NCI-H69 (cell line): ENCODE data around the gene DOCK9.
"Not testable (repeated sequence)": the region's sequence is repeated elsewhere in the genome, so short reads cannot be mapped to it uniquely, and the experiment has no call there.

Experiments used
- DNase-seq: peaks from one replicate; lab custom pipeline; 2025; lab: John Stamatoyannopoulos, UW

The DOCK9 gene

DNA sequence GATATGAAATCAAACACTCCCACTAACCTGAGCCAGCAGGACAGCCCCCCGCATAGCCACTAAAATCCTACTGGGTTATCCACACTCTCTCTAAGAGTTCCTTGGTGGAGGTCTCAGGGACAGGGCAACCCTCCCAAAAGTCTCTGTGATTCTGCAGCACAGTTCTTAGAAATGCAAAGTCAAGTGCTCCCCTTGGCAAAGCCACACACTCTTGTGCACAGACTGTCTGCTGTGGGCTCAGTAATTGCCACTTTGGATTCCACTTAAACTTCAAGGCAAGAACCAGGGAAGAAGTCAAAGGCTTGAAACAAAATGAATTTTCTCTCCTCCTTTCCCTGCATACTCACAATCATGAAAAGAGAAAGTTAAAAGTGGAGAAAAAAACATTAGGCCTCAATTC, 61.5 kb downstream of the DOCK9 start:
- DNase-seq = no peak

DNA sequence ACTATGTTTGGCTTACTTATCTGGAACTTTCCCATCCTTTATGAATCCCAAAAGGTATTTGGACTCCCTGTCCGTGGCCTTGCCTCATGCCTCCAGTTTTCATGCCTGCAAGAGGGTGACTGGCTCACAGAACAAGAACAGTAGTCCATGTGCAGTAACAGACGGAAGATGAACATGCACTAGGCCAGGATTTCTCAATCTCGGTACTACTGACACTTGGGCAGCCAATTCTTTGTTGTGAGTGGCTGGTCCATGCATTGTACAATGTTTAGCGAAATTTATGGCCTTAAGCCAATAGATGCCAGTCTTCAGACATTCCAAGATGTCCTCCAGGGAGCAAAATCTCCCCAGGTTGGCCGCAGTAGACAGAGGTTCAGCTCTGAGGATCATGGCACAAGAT, 61.9 kb downstream of the DOCK9 start:
- no peak for DNase-seq

DNA sequence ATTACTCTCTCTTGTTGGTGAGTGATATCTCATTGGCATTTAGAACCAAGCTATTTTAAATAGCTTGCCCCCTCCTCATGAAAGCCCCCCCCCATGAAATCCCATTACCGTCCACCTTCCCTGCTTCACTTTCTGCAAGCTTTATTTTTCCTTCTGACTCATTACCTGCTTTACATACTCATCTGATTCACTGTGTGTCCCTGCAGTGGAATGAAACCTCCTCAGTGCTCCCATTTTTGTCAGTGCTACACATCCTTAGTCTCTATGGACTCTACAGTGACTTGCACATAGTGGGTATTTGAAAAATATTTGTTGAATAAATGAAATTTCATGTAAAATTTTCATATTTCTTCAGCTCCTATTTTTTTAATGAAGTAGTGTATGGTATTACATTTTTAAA, 62.3 kb downstream of the DOCK9 start:
- DNase-seq = no peak

DNA sequence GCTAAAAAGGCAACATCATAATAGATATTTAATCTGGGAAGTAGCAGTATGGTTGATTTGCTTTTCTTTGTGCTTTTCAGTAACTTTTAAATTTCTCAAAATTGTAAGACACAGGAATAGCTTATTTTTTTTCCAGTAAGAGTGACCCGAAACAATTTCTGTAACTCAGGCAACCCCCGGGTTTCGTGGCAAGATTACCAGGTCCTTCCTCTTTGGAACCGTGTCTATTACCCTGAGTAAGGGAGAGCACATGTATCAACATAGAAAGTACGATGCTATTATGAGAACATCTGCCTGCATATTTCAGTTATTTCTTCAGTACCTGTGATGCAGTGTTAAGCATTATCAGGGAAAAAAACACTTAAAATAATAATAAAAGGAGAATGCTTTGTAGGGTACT, 64.1 kb downstream of the DOCK9 start:
- no peak for DNase-seq

DNA sequence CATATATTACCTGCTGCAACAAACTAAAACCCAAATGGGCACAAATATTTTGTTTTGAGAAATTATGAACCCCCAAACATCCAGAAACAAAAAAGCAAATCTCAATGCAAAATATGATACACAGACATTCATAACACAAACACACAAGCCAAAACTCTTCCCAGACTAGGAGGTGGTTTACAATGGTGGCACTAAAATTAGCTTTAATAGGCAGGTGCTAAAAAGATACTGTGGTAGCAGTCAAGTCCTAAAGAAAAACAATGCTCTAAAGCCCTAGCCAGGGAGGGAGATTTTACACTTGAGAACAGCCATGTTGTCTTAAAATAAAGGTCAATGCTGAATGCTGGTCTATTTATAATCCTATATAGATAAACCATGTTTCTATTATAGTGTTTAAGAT, 65.0 kb downstream of the DOCK9 start:
- DNase-seq = no peak

DNA sequence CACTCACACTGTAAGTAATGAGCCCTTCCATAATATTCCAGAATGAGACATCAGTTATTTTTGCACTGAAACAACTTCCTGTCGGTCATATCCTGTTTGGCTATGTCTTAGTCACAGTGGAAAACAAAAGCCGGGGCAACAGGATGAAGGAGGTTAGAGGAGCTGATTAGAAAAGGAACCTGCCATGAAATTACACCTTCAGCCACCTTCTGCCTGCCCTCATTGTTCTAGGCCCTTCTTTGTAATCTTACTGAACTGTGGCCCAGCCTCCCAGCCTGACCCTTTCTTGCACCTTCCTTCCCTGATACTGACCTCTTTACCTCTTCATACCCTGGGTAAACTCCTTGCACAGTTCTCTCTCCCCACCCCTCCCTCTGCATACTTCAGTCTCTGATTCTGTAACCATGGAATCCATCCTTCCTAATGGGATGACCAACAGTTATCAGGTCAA, 67.3 kb downstream of the DOCK9 start:
- DNase-seq = peak; percentile 61

DNA sequence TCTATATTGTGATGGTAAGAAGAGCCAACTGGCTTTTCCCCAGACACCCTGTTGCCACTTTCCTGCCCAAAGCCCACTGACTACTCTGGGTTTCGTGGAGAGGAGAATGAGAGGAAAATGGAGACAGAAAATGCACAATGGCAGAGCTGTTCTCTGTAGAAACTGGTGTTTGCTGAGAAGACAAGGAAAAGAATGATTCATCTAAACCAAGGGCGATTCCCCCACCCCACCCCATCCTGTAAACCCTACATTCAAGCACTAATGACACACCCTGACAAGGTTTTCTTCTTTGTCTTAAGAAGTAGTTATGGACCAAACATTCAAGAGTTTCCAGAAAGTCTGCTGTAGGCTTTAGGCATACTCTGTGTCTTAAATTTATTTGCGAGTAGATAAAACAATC, 68.8 kb downstream of the DOCK9 start:
- no peak for DNase-seq

DNA sequence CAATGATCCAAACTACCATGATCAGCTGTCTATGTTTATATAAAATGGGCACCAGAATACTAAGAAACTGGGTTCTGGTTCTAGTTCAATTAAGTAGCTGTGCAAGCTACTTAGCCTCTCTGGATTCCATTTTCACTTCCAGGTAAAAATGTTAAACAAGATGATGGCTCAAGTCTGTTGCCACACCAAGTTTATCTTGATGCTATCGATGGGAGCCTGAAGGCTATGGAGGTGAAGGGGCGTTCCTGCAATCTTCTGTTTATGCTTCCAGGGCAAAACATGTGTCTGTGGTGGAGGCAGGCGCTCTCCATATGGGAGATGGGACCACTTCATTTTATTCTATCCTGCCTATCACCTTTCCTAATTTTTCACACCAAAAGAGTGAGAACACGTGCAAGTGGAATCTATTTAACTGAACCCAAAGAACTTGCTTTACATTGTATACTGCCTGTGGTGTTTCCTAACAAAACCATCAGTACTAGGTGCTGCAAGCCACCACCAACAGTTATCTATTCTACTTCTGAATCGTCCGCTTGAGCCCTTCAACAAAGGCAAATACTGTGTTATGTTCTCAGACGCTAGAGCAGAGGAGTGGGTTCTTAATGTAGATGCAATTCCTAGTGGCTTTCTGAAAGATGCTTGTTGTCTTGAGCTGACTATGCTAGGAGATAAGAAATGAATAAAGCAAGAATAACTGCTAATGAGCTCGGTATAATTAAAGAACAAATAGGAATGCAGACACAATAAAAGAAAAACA, 70.9 kb downstream of the DOCK9 start:
- DNase-seq = no peak

DNA sequence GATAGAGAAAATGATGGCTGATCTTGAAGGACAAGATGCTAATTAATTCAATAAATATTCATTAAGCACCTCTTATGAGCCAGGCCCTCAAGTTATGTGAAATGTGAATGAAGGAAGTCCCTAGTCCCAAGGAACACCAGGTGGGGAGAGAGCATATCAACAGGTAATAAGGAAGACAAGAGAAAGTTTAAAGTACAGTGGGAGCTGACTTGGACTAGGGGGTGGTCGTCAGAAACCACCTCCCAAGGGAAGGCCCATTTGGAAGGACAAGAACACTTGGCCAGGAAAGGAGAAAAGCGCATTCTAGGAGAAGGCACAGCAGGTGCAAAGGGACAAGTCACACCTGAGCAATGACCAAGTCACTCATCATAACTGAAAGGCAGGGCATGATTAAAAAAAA, 72.7 kb downstream of the DOCK9 start:
- no peak for DNase-seq

DNA sequence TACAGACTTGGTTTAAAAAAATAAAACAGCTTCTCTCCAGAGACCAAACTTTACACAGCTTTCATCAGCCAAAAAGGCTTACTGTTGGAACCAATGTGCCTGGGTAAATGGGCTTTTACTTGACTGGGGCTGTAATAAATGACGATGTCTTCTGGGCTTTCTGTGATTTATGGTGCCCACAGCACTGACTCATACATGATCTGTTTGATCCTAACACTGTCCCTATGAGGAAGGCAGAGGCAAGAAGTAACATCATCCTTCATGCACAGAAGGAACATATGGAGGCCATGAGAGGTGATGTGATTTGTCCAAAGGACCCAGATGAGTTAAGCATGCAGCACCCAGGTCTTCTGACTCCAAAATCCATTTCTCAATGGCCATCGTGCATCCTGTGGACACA, 77.4 kb downstream of the DOCK9 start:
- no peak for DNase-seq

DNA sequence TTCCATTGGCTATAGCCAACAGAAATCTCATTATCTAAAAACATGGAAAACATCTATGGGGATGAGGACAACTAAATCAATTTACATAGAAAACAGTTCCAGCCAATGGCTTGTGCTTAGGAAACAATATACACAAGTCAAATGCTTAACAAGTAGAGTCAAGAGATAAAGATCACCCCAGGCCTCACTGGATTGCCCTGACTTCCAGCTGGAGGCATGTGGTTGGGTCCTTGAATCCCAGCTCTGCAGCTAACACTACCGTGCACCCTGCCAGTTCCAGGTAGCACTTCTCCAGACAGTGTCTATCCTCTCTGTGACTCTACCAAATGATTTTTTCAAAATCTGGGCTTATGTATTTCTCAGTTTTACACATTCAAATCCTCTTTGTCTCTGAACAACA, 80.2 kb downstream of the DOCK9 start:
- no peak for DNase-seq

DNA sequence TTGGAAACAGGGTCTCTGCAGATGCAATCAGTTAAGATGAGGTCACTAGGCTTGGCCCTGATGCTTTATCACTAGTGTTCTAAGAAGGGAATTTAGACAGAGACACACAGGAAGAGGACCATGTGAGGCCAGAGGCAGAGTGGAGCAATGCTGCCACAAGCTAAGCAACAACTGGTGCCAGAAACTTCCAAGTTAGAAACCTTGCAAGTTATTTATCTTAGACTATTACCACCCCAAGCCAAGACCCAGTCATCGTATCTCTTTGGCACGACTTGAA, 81.1 kb downstream of the DOCK9 start:
- DNase-seq = no peak

DNA sequence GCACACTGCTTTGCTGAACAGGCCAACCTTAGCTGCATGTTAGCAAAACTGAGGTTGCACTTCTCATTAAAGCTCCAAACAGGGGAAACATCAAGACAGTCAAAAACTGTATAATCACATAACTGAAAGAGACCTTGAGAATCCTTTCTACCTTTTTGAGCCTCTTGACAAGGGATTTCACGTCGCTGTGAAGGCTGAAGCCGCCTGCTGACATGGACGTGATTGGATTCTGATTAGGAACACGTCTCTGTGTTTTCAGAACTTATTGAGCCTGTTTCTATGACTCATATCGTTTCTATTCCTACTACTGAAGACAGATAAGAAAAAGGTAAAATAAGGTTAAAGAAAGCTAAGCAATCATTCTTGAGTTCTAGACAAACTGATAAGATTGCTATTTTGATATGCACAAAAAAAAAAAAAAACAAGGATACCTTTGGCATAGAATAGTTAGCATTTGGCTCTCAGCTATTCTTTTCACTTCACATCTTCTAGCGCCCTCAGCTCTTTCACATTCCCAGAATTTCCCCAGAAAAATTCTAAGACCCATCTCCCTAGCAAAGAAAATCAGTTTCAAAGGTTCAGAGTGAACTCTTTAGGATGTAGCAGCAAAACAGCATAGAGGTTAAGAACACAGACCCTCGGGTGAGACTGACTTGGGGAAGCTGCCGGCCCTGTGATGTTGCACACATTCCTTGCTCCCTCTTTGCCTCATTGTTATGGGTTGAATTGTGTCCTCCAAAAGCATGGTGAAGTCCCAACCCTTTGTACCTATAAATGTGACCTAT, 81.6 kb downstream of the DOCK9 start:
- no peak for DNase-seq

DNA sequence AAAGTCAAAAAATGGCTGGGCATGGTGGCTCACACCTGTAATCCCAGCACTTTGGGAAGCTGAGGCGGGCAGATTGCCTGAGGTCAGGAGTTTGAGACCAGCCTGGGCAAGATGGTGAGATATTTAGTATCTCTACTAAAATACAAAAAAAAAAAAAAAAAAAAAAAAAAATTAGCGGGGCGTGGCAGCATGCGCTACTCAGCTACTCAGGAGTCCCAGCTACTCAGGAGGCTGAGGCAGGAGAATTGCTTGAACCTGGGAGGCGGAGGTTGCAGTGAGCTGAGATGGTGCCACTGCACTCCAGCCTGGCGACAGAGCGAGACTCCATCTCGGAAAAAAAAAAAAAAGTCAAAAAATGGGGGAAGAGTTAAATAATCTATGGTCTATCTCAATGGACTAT, 83.0 kb downstream of the DOCK9 start:
- DNase-seq = not testable (repeated sequence)

DNA sequence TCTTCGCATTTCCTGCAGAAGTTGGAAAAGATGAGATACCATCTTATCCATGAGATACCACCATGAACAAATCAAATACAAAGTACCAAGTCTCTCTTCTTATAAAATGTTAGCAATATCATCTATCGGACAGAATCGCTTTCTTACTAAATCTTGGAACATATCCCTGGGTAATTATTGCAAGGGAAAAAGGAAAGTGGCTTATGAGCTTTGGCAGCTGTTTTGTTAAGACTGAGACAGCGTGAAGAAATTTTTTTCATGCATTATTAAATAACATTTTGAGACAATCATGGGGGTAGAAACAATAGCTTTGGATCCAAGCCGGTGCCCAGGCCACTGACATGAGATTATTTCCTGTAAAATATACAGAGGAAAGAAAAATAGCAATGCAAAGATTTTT, 84.5 kb downstream of the DOCK9 start:
- no peak for DNase-seq

DNA sequence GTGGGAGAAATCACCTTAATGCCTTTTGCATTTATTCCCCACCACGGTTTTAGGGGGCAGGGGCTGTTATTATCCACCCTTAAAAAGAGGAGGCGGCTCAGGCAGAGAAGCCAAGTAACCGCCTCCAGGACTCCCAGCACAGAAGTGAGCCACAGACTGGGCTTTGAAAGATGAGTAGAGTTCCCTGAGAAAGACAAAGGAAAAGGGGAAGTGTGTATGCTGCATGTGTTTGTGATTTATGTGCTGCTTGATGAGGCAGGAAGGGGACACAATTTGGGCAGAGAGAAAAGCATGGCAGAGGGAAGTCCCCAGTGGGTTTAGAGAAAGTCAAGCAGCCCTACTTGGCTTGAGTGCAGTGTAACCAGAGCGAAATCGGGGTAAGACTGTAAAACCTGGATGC, 85.0 kb downstream of the DOCK9 start:
- peak; percentile 80 for DNase-seq

DNA sequence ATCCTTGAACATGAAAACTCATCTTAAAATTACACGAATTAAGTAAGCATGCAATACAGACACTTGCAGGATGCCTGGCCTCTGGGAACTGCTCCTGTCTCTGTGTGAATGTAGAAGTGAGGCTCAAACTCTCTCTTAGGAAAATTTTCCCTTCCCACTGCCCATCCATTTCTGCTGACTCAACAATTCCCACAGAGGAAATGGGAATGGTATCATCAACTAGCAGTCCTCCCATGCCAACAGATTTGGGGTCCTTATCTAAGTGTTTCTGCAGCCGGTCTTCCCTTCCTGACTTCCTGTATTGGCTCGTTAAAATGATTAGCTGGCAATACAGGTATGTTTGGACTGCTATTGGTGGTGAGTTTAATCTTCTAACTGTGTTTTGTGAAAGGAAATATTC, 85.8 kb downstream of the DOCK9 start:
- no peak for DNase-seq

DNA sequence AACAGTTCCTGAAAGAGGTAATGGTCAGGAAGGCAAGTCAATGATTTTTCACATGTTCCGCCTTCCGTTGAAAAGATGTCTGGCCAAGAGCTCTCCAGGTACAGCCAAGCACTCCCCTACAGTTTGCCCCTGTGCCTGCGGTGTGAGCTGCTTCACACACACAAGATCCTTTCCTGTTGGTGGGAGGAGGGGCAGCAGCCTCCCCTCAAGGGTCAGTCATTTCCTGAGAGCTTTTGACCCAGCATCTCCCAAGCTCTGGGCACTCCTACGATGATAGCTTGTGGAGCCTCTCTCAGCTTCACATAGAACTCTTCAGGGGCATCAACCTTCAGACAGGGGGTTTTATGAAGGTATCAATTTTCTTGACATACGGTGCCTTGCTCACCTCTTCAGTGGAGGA, 86.9 kb downstream of the DOCK9 start:
- peak; percentile 15 for DNase-seq

DNA sequence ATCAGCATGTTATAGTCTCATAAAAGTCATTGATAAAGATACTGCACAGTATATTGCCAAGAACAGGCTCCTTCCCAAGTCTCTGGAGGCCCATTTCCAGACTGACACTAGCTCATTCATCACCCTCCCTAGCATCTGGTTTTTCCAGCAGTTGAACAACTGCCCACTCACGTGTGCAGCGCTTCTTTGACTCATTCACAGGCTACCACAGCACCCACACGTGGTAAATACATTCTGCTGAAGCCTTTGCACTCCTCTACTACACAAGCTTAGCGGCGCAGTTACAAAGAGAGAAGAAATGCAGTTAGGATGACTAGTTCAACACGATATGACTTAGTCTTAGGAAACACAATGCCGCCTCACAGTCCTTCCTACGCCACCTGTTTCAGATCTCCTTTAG, 87.7 kb downstream of the DOCK9 start:
- DNase-seq = peak; percentile 56

DNA sequence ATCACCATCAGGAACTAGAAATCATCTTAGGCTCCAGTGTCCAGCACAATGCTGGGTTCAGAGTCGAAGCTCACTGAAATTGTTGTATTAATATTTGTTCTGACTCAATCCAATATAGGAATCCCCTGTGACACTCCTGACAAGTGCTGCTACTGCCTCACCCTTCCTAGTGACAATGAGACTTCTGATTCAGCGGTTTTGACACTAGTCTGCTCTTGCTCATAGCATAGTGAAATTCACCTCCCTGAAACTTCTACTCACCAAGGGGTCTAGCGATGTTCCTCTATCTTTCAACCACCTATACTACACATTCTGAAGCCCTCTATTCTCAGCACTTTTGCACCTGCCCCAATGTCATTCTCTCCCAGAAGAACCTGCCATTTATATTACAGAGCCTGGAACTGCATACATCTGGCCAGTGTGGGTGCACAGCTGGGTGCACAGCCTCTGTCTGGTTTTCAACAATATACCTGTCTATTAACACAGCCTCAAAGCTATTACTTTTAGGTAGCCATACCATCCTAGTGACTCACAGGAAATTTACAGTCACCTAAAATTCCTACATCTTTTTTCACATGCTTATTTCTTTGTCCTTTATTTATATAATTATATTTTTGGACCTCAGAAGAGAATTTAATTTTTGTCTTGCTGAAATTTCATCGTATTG, 88.3 kb downstream of the DOCK9 start:
- DNase-seq = peak; percentile 65

DNA sequence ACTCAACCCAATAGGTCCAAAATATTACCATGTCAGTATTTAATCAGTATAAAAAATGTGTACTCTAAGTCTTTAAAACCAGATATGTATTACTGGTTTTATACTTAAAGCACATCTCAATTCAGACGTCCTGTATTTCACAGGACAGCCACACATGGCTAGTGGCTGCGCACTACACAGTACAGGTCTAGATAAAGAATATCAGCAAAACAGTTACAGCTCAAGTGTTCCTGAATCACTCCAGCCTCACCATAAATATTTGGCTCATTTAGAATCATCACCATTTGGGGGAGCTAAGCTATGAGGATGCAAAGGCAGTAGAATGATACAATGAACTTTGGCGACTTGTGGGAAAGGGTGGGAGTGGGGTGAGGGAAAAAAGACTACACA, 89.0 kb downstream of the DOCK9 start:
- no peak for DNase-seq

DNA sequence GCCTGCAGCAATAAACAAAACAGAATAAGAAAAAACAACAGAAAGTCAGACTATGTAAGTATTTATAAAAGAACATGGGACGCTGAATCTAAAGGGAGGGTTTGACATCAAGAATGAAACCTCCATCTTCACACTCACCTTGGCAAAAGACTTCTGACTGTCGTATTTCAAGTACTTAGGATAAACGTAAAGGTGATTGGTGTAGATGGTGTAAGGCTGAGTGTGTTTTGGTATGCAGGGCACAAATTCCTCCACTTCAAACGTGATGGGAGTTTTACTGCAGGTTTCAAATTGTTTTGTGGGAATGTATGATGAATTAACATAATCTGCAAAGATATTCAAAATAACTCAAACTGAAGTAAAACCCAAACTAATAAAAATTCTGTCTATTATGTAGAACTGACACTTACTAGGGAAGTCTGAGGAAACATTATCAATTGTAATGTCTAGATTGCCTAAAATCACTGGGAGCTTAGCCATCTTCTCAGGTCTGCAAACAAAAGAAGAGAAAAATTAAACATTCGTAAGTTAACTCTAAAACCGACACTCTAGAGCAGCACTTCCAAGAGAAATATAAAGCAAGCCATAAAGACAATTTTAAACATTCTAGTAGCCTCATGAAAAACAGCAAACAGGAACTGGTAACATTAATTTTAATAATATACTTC, 89.5 kb downstream of the DOCK9 start:
- no peak for DNase-seq
